Measurements from ENCODE around the gene NUP214. TPM values are rescaled to one million over a fixed set of nuclear protein-coding genes. Genes with fewer than 3 reads are reported as not detected.

Gene NUP214
- total RNA-seq, 3 donors from 2014 or later, result 56.1 to 57.9 (median 56.5) TPM

DNA sequence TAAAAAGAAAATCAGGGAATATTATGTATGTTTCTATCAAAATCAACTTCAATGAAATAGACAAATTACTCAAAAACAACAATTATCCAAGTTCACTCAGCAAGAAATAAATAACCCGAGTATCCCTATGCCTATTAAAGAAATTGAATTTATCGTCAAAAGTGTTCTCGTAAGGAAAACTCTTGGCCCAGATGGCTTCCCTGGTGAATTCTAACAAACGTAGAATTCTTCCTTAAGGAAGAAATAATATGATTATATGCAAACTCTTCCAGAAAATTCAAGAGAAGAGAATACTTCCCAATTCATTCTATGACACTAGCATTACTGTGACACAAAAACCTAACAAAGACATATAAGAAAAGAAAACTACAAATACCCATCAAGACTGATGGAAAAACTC, 121.2 kb downstream of the NUP214 start:
- Histone ChIP-seq H3K36me3 (ENCODE audit: low read depth) (no peaks in the 10 kb centered on the region), H3K4me3 (no peak overlapping the region), H3K9me3 (no peaks in the 10 kb centered on the region), H3K4me1 (ENCODE audit: low read depth) (peaks cover 3% of the 10 kb centered on the region)
- TF ChIP-seq, protein P1, sequence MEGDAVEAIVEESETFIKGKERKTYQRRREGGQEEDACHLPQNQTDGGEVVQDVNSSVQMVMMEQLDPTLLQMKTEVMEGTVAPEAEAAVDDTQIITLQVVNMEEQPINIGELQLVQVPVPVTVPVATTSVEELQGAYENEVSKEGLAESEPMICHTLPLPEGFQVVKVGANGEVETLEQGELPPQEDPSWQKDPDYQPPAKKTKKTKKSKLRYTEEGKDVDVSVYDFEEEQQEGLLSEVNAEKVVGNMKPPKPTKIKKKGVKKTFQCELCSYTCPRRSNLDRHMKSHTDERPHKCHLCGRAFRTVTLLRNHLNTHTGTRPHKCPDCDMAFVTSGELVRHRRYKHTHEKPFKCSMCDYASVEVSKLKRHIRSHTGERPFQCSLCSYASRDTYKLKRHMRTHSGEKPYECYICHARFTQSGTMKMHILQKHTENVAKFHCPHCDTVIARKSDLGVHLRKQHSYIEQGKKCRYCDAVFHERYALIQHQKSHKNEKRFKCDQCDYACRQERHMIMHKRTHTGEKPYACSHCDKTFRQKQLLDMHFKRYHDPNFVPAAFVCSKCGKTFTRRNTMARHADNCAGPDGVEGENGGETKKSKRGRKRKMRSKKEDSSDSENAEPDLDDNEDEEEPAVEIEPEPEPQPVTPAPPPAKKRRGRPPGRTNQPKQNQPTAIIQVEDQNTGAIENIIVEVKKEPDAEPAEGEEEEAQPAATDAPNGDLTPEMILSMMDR (IDR thresholded peaks at IDR 0.05), result no peak
- intact Hi-C loops (cut with DNase I, micrococcal nuclease), result no loop called here
- DNase-seq, result no peak
- no peak for ATAC-seq

DNA sequence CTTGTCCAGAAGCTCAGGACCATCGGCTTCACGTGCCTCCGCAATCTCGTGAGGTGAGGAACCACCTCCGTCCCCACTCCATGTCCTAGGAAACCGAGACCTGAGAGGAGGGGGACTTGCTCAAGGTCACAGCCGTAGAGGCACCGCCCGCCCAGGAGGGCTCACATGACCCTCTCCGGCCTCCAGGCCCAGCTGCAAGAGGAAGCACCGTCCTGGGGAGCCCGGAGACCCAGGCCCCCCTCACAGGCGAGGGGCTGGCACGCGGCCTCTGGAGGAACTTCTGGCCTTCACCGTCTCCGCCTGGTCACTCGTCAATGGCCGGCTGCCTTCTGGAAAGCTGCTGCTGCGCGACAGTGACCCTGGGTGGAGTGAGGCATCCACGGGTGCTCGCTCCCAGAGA, 126.7 kb downstream of the NUP214 start:
- no peak overlapping the region for H3K4me3 ChIP-seq
- TF ChIP-seq, protein P1 (IDR thresholded peaks at IDR 0.05), result no peak
- ATAC-seq (no peak), DNase-seq (peak in 1 of 3 donors; percentile 71)
- intact Hi-C loops (cut with DNase I, micrococcal nuclease), result no loop called here
- peaks cover 8% of the 10 kb centered on the region for H3K4me1 ChIP-seq (ENCODE audit: low read depth)
- H3K36me3 ChIP-seq (ENCODE audit: low read depth), result no peaks in the 10 kb centered on the region
- H3K9me3 ChIP-seq, result no peaks in the 10 kb centered on the region

DNA sequence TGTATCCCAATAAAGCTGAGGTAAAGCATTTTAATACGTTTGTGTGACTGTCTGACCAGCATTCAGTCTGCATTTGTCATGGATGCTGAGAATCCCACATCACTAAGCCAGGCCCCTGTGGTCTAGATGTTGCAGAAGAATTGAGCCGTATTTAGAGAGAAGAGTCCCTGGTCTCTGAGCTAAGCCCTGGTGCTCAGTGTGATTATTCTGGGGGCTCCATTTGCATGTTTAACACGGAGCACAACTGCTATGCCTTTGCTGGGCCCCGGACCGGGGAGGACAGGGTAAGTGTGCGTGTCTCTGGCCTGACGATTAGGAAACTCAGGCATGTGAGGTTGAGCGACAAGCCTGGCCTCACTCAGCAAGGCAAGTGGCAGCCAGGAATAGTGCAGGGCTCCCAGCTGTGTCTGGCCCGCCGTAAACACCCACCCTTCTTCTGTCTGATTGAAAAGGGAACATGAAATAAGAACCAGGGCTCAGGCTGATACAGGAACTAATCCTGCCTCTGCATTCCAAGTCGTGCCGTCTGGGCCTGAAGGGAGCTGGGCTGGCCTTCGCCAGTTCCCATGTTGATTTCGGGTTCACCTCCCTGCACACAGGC, 128.6 kb downstream of the NUP214 start:
- Histone ChIP-seq H3K36me3 (ENCODE audit: low read depth) (no peaks in the 10 kb centered on the region), H3K4me3 (no peak overlapping the region), H3K9me3 (no peaks in the 10 kb centered on the region), H3K4me1 (ENCODE audit: low read depth) (peaks cover 8% of the 10 kb centered on the region)
- DNase-seq (peak in 1 of 3 donors; percentile 57), ATAC-seq (peak; percentile 7)
- TF ChIP-seq, protein P1 (IDR thresholded peaks at IDR 0.05), result no peak
- intact Hi-C loops (cut with DNase I, micrococcal nuclease), result no loop called here

DNA sequence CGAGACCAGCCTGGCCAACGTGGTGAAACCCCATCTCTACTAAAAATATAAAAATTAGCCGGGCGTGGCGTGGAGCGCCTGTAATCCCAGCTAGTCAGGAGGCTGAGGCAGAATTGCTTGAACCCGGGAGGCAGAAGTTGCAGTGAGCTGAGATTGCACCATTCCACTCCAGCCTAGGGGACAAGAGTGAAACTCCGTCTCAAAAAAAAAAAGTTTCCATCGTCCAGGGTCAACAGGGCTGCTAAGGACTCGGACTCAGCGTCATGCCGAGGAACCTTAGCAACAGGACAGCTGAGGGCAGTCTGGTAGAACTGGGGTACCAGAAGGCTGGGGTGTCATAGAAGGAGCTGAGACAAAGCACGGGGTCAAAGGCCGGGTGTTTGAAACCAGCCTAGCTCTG, 129.2 kb downstream of the NUP214 start:
- intact Hi-C loops (cut with DNase I, micrococcal nuclease), result no loop called here
- no peak for DNase-seq
- H3K4me3 ChIP-seq, result no peak overlapping the region
- no peaks in the 10 kb centered on the region for H3K9me3 ChIP-seq
- no peaks in the 10 kb centered on the region for H3K36me3 ChIP-seq (ENCODE audit: low read depth)
- TF ChIP-seq, protein P1 (IDR thresholded peaks at IDR 0.05), result no peak
- no peak for ATAC-seq
- H3K4me1 ChIP-seq (ENCODE audit: low read depth), result peaks cover 8% of the 10 kb centered on the region

DNA sequence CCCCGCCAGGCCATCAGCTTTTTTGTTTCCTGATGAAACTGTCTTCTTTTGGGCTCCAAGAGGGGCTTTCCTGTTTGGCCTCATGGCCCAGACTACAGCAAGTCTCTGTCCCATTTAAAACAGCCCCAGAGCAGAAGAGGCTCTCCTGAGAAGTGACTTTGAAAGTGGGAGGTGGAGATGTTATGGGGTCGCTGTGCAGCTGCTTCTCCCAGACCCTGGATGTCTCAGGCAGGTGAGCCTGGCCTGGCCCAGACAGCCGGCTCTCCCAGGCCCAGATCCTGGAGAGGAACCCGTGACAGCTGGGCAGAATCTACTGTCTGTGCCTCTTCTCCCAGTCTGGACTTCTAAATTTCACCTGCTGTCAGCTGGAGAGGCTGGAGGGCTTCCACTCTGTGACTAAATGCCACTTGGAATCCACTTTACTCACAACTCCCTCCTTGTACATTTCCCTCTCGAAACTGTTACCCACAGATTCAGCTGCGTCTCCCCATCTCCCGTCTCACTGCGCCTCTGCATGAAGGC, 130.4 kb downstream of the NUP214 start:
- Histone ChIP-seq H3K36me3 (ENCODE audit: low read depth) (no peaks in the 10 kb centered on the region), H3K4me1 (ENCODE audit: low read depth) (peaks cover 8% of the 10 kb centered on the region), H3K4me3 (no peak overlapping the region), H3K9me3 (no peaks in the 10 kb centered on the region)
- DNase-seq, result peak in 1 of 3 donors; percentile 29
- TF ChIP-seq, protein P1 (IDR thresholded peaks at IDR 0.05), result no peak
- intact Hi-C loops (cut with DNase I, micrococcal nuclease), result no loop called here
- ATAC-seq, result no peak
